ENCODE data around the gene KLHL18. TPM values are rescaled to one million over a fixed set of nuclear protein-coding genes. Genes with fewer than 3 reads are reported as not detected.

Gene KLHL18
- total RNA-seq, 1 donor from 2014 or later: 23.5 TPM

- peaks cover 17% of the 10 kb centered on the region for H3K4me1 ChIP-seq
- H3K4me3 ChIP-seq: no peak overlapping the region
- H3K27ac ChIP-seq: no peak overlapping the region
- H3K36me3 ChIP-seq: peaks cover 48% of the 10 kb centered on the region
- ATAC-seq (no peak), DNase-seq (no peak)
- no peaks in the 10 kb centered on the region for H3K9me3 ChIP-seq
- no peaks in the 10 kb centered on the region for H3K27me3 ChIP-seq
- intact Hi-C loops (cut with DNase I): no loop called here
- no peak for TF ChIP-seq CTCF (IDR thresholded peaks at IDR 0.05)
These were observed 37.2 kb downstream of the KLHL18 start for GRCh38 chr3:47319956-47320355.

- H3K36me3 ChIP-seq: peaks cover 72% of the 10 kb centered on the region
- H3K27me3 ChIP-seq: no peaks in the 10 kb centered on the region
- H3K4me3 ChIP-seq: no peak overlapping the region
- intact Hi-C loops (cut with DNase I): no loop called here
- peak; percentile 13 for ATAC-seq
- no peak for DNase-seq
- H3K4me1 ChIP-seq: peaks cover 3% of the 10 kb centered on the region
- H3K27ac ChIP-seq: no peak overlapping the region
- TF ChIP-seq CTCF (IDR thresholded peaks at IDR 0.05): no peak
- H3K9me3 ChIP-seq: no peaks in the 10 kb centered on the region
These were observed 40.9 kb downstream of the KLHL18 start for GRCh38 chr3:47323431-47324277.

DNA sequence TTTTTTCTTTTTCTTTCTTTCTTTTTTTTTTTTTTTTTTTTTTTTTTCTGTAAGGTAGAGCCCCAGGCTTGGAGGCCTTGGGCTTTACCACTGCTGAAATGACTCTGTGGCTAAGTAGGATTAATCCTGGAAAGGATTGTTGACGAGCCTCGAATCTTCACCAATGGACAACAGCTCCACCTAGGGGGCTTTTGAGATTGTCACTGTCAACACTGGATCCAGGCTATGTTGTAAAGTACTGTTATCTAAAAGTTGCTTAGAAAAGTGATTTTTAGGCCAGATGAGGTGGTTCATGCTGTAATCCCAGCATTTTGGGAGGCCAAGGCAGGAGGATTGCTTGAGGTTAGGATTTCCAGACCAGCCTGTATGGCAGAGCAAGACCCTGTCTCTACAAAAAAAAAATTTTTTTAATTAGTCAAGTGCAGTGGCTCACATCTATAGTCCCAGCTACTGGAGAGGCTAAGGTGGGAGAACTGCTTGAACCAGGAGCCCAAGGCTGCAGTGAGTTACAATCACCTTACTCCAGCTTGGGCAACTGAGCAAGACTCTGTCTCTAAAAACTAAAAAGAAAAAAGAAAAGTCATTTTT lies 41.6 kb downstream of the KLHL18 start:
- Histone ChIP-seq H3K36me3 (peaks cover 74% of the 10 kb centered on the region), H3K27ac (no peak overlapping the region), H3K9me3 (no peaks in the 10 kb centered on the region), H3K27me3 (no peaks in the 10 kb centered on the region), H3K4me3 (no peak overlapping the region), H3K4me1 (no peaks in the 10 kb centered on the region)
- ATAC-seq (peak; percentile 96), DNase-seq (no peak)
- intact Hi-C loops (cut with DNase I): no loop called here
- TF ChIP-seq CTCF (IDR thresholded peaks at IDR 0.05): peak; percentile 66

- DNase-seq (no peak), ATAC-seq (no peak)
- H3K4me3 ChIP-seq: no peak overlapping the region
- H3K9me3 ChIP-seq: no peaks in the 10 kb centered on the region
- H3K36me3 ChIP-seq: peaks cover 92% of the 10 kb centered on the region
- intact Hi-C loops (cut with DNase I): no loop called here
- TF ChIP-seq CTCF (IDR thresholded peaks at IDR 0.05): no peak
- no peaks in the 10 kb centered on the region for H3K27me3 ChIP-seq
- H3K27ac ChIP-seq: no peak overlapping the region
- H3K4me1 ChIP-seq: no peaks in the 10 kb centered on the region
These were observed 51.2 kb downstream of the KLHL18 start for GRCh38 chr3:47333907-47334306.

GRCh38 chr3:47337656-47338055 lies 54.9 kb downstream of the KLHL18 start:
- peaks cover 91% of the 10 kb centered on the region for H3K36me3 ChIP-seq
- TF ChIP-seq CTCF (IDR thresholded peaks at IDR 0.05): no peak
- DNase-seq (no peak), ATAC-seq (no peak)
- intact Hi-C loops (cut with DNase I): no loop called here
- no peaks in the 10 kb centered on the region for H3K9me3 ChIP-seq
- no peak overlapping the region for H3K27ac ChIP-seq
- H3K4me3 ChIP-seq: no peak overlapping the region
- no peaks in the 10 kb centered on the region for H3K4me1 ChIP-seq
- H3K27me3 ChIP-seq: no peaks in the 10 kb centered on the region
